NCI-H1105 (cell line): Measurements from ENCODE around the gene CUX1.
"Not testable (repeated sequence)": the region's sequence is repeated elsewhere in the genome, so short reads cannot be mapped to it uniquely, and the experiment has no call there.

ENCODE experiments used
- DNase-seq: peaks from one replicate; lab custom pipeline; 2025; lab: John Stamatoyannopoulos, UW

CUX1 gene

DNA sequence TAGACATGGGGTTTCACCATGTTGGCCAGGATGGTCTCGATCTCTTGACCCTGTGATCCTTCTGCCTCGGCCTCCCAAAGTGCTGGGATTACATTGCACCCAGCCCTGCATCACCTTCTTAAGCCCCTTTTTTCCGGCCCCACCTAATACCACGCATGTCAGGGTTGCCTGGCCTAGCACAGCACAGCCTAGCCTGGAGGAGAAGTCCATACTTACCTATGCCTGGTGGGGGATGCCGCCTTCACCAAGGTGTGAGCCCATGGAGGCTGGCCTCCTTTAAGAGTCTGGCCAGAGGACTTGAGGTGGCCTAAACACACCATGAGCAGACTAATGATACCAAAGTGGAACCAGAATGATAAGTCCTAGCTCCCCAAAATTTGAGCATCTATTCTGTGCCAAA is 22.0 kb upstream of the CUX1 start:
- no peak for DNase-seq

DNA sequence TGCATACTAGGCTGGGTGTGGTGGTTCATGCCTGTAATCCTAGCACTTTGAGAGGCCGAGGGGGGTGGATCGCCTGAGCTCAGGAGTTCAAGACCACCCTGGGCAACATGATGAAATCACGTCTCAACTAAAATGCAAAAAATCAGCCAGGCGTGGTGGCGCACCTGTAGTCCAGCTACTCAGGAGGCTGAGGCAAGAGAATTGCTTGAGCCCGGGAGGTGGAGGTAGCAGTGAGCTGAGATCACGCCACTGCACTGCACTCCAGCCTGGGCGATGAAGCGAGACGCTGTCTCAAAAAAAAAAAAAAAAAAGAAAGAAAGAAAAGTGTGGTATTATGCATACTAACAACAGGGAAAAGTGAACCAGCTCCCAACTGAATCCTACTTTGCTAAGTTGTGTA is 19.3 kb upstream of the CUX1 start:
- DNase-seq, result not testable (repeated sequence)

GRCh38 chr7:101803203-101804087 is 14.0 kb upstream of the CUX1 start:
- DNase-seq, result no peak

DNA sequence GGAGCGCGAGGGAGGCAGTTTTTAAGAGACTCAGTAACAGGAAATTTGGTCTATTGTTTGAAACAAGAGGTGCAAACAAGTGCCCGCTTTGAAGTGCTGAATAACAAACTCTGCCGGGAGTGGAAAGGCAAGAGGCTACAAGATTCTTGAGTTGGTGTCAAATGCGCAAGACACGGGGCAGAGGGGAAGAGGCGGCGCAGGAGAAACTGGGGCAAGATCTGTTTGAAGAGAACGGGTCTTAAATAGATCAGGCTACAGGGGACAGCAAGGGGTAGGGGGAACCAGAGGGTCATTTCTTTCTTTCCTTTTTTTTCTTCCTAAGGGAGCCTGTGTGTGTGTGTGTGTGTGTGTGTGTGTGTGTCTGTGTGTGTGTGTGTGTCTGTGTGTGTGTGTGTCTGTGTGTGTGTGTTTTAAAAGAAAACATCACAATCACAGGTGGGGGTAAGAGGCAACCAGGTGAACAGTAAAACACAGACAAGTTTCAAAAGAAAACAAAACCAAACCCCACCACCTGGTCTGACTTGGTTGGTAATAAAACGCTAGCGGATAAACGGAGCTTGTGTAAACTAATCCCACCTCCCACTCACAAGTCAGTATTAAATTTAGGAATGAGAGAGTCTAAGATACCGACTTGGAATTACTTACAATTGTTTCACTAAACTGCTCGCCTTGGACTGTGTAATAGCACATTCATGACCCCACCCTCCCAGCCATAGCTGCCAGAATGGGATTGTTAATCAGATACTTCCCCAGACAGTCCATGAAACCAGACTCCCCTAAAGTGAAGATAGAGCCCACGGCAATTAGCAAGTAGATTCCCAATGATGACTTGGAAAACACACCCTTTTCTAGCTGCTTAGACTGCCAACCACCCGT is 13.1 kb upstream of the CUX1 start:
- DNase-seq, result no peak

DNA sequence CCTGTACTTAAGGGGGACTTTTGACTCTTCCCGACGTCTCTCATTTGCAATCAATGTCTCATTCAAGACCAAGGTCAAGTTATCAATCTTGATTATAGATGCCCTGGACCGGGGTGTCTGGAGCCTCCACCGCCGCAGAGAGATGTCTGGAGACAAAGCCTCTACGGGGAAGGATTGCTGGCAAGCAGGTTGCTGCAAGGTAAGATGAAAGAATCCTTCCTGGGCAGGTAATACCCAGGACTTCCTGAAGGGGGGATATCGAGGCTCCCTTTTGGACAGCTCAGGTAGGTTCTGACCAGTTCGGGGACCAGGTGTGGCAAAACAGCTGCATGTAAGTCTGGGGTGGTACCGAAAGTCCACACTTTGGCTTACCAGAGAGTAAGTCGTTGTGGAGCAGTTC is 12.5 kb upstream of the CUX1 start:
- no peak for DNase-seq

DNA sequence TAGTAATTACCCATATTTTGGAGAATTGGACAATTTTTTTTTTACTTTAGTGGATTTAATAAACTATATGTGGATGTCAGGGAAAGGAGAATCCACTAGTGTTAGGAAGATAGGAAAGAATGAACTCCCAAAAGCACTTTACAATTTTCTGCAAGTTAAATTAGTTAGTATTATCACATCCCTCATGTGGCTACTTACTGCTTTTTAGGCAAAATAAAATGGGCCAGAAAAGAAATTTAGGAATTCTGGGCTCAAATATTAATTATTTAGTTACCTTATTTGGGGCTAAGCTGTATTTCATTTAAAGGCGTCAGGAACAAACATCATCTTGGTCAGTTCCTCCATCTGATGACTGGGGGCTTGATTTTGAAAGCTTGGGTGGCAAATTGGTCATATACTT is 4.8 kb upstream of the CUX1 start:
- DNase-seq, result no peak

GRCh38 chr7:101813402-101814019 is 3.9 kb upstream of the CUX1 start:
- DNase-seq, result no peak

DNA sequence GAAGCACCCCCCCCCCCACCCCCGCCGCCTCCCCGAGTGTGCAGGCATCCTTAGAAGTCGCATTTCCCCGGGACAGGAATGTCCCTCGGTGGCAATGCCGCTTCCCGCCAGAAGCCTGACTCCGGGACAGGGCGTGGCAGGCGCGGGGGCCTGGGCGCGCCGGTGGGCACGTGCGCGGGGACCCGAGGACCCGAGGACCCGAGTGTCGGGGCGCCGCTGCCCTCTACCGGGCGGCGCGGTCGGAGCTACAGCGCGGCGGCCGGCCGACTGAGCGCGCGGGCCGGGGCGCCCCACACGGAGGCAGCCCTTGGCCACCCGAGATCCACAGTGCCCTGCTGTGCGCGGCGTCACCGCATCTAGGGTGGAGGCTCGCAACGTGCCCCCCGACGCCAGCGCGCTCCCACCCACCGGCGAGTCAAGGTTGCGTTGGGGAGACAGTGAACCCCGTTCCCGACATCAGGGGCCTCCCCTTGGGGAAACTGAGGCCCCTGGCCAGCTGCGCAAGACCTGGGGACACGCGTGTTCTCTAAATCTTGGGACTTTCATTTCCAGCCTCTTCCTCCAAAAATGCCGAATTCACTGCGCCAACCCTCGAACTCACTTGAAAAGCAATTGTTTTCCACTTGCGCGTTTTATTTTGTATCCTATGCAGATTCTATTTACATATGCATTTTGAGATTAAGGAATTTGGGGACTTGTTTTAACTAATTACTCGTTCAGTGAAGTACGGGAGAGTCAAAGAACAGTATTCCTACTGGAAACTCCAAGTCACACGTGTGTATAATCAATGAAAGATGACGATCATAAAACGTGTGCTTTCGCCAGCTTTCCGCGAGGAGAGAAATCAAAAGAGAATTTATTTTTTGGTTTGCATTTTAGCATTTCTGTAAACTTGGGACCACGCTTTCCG is 3.1 kb upstream of the CUX1 start:
- DNase-seq, result no peak

DNA sequence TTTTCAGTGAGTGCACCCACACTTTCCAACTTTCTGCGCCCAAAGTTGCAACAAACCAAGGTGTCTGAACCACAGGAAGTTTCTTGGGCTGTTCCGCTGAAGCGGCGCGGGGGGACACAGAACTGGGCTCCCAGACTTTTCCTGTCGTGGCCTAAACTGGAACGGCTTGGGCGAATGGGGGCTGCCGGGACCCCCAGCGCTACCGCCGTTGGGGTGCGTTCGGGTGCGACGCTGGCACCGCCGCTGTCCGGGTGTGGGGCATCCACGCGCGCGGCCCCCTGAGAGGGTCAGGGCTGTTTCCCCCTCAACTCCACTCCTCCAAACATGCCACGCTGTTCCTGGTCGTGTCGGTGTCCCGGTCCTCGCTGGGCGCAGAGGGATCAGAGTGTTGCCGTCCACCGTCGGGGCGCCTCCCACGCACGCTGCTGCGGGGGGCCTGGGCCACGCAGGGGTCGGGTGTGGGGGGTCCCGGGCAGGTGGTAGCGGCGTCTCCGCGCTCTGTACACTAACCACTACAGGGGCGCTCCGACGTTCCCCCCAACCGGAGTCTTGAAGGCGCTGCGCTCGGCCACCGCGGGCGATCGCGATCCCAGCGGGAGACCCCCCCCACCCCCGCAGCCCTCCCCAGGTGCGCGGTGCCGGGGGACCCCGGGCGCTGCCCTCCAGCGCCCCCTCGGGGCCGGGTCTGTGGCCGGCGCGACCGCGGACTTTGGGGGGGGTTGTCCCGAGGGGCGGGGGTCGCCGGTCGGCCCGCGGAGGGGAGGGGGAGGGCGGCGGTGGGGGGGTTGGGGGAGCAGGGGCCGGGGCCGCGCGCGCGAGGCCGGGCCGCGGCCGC is 2.2 kb upstream of the CUX1 start:
- DNase-seq, result no peak

DNA sequence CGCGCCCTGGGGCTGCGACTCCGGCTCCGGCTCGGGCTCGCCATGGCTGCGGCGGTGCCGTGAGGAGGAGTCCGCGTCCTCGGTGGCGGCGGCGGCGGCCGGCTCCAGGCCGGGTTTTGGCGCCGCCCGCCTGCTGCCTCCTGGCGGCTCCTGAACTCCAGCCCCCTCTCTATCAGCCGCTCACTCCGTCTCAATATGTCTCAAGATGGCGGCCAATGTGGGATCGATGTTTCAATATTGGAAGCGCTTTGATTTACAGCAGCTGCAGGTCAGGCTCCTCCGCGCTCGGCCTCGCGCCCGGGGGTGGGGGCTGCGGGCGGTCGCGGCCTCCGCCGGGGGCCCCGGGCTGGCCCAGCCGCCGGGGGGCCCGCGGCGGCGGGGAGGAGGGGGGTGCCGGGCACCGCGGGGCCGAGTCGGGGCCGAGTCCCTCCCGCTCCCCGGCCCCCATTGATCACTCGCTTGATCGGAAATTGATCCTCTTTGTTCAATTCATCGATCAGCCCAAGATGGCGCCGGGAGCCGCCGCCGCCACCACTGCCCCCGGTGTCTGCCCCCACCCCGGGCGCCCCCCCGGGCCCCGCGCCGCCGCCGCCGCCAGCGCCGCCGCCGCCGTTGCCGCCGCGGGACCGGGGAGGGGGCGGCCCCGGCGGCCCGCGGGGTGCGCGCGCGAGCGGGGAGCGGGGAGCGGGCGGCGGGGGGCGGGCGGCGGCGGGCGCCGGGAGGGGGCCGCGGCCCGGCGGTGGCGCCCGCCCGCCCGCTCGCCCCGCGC is 1.4 kb upstream of the CUX1 start:
- peak; percentile 78 for DNase-seq

- DNase-seq, result no peak
Measured at GRCh38 chr7:101816595-101817470, 593 bp upstream of the CUX1 start.

GRCh38 chr7:101818287-101819071 is 1.1 kb downstream of the CUX1 start:
- DNase-seq, result no peak

DNA sequence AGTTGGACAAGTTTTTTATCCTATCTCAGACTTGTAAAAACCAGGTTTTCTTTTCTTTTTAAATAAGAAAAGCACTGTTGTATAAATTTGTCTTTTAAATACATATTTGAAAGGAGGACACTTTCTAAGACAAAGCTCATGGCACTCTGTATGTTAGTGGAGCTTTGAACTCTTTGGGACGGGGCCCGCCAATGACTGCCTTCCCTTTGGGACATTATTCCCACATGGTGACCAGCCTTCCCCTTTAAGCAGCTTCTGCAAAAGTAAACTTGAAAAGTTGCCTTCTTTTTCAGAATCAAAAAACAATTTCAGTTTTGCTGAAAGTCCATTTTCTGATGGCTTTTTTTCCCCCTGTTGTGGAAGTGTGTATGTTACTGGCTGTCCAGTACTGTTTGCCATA is 1.8 kb downstream of the CUX1 start:
- DNase-seq, result no peak

DNA sequence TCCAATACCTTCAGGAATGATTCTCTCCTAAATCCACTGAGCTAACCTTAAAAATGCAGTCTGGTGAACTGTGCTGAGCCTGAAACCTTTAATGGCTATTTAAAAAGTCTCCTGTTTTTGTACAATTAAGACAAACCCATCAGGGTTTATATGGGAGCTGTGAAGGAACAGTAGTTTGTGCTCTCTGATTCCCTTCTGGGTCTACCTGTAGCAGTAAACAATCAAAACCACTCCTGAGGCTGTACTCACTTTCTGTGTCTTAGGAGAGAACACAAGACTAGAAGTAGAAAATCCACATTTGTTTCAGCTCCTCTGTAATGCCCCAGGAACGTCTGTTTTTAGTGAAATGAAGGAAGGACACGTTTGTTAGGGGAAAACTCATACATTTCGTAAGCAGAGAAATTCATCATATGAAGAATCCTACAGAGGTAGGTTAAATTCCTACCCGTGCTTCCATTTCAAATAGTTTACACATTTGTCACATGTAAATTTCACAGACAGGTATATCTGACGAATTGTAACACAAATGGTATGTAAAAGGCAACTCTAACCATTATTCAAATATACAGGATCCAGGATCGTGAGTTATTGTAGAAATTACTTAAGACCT is 2.6 kb downstream of the CUX1 start:
- no peak for DNase-seq

- DNase-seq, result no peak
Measured at GRCh38 chr7:101820703-101821102, 3.3 kb downstream of the CUX1 start.

- not testable (repeated sequence) for DNase-seq
Measured at GRCh38 chr7:101822632-101823031, 5.2 kb downstream of the CUX1 start.

- no peak for DNase-seq
Measured at GRCh38 chr7:101823096-101823495, 5.7 kb downstream of the CUX1 start.

DNA sequence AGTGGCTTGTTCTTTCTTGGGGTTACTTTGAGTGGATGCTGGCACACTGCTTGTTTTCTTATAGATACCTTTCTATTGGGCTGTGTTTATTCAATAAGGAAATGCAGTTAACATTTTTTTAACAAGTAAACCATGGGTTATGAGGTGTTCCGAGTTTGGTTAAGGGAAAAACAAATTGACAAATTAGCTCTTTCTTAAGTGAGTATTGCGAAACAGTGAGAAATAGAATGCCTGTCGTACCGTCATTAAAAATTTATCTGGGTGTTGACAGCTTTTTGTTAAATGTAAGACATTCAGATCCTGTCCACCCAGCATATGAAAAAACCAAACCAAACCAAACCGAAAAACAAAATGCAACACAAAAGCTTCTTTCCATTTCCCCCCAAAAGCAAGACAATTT is 6.2 kb downstream of the CUX1 start:
- DNase-seq, result no peak
